ENCODE measurements around the gene POU3F1. TPM values are rescaled to one million over a fixed set of nuclear protein-coding genes. Genes with fewer than 3 reads are reported as not detected.
A peak's percentile ranks its signal among the peaks of the same experiment; 100 is the strongest.

The POU3F1 gene
- total and polyA plus RNA-seq, 2 donors (not counting 1 experiment from before 2014, with no cell fraction given), result 0.63 to 3.8 TPM

DNA sequence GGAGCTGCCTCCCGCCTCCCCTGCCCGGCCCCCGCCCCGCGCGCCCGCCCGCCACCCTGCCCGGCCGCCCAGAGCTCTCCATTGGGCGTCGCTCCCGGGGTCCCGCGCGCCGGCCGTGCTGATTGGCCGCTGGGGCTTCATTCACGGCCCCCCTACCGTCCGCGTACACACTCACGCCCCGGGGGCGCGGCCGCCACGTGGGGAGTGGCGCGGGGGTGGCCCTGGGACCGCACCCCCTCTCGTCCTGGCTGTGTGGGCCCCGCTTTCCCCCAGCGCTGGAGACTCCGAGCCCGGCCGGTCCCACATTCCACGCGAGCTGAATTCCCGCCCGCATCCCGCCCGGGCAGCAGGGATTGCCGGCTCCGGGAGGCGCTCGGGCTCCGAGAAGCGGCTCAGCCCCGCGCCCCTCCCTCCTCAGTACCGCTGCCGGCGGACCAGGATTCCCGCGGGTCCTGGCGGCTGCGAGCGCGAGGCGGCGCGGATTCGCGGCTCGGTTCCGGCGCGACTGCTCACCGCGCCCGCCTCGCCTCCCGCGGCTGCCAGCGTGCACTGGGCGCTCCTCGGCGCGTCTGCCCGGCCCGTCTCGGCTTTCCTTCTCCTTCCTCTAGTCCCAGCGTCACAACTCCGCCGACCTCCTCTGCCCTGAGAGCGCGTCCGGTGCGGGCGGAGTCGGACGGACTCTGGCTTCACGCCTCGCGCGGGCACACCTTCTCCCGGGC lies 450 bp upstream of the POU3F1 start:
- WGBS (ENCODE audit: insufficient coverage), result under 1% methylated on average over 98 of the region's 99 CpGs
- H3K27me3 ChIP-seq (replicated peaks in 1 of 4; ENCODE audit: control extremely low read depth in 1 of 4, control insufficient read depth in 3 of 4, insufficient read depth in 4 of 4, low read length in 3 of 4), result peaks cover 0 to 44% (median 30%) of the 10 kb centered on the region in 4 experiments
- intact Hi-C loops (cut with micrococcal nuclease), result loop anchor here (2.0 to 5.0 kb wide), 4 partner anchors 34 to 1445 kb away; partner anchors contain the start of genes BMP8A and UTP11
- no peak overlapping the region for H3K27ac ChIP-seq (ENCODE audit: low read length in 2 of 2)
- DNase-seq (peak; percentile 86), ATAC-seq (ENCODE audit: low read depth) (peak; percentile 89)
- H4K20me1 ChIP-seq (ENCODE audit: control insufficient read depth, insufficient read depth, low read length, poor library complexity, severe bottlenecking), result no peaks in the 10 kb centered on the region
- H3K4me3 Mint-ChIP-seq, result peak overlapping the region; percentile 90
- H3K27me3 Mint-ChIP-seq, result peaks cover 24% of the 10 kb centered on the region
- peaks cover 0 to 19% (median 0%) of the 10 kb centered on the region in 3 donors for H3K9me3 ChIP-seq (ENCODE audit: control extremely low read depth in 1 of 3, control insufficient read depth in 2 of 3, insufficient read depth in 1 of 3, low read length in 2 of 3)
- H3K4me2 ChIP-seq (replicated peaks; ENCODE audit: low read depth, low read length, poor library complexity, severe bottlenecking), result peak overlapping the region; percentile 97
- H3K27ac Mint-ChIP-seq, result peak overlapping the region; percentile 53
- H3K4me1 Mint-ChIP-seq, result peaks cover 22% of the 10 kb centered on the region
- no peaks in the 10 kb centered on the region for H3K79me2 ChIP-seq (ENCODE audit: control insufficient read depth, insufficient read depth, low read length)
- no peaks in the 10 kb centered on the region for H3K36me3 ChIP-seq (replicated peaks in 1 of 2; ENCODE audit: control extremely low read depth in 1 of 2, control insufficient read depth in 1 of 2, extremely low read depth in 1 of 2, insufficient read depth in 2 of 2, low read length in 1 of 2)
- H3K9me3 Mint-ChIP-seq (ENCODE audit: insufficient read depth), result no peaks in the 10 kb centered on the region
- TF ChIP-seq, protein P1, sequence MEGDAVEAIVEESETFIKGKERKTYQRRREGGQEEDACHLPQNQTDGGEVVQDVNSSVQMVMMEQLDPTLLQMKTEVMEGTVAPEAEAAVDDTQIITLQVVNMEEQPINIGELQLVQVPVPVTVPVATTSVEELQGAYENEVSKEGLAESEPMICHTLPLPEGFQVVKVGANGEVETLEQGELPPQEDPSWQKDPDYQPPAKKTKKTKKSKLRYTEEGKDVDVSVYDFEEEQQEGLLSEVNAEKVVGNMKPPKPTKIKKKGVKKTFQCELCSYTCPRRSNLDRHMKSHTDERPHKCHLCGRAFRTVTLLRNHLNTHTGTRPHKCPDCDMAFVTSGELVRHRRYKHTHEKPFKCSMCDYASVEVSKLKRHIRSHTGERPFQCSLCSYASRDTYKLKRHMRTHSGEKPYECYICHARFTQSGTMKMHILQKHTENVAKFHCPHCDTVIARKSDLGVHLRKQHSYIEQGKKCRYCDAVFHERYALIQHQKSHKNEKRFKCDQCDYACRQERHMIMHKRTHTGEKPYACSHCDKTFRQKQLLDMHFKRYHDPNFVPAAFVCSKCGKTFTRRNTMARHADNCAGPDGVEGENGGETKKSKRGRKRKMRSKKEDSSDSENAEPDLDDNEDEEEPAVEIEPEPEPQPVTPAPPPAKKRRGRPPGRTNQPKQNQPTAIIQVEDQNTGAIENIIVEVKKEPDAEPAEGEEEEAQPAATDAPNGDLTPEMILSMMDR (IDR thresholded peaks at IDR 0.05), result no peak
- no peak for TF ChIP-seq EZH2 (IDR thresholded peaks at IDR 0.05; ENCODE audit: borderline replicate concordance, insufficient read depth, low read depth, low read length, poor library complexity, severe bottlenecking)
- H2AFZ ChIP-seq (ENCODE audit: insufficient read depth, low read depth, low read length, poor library complexity, severe bottlenecking), result peak overlapping the region; percentile 79
- CTCF ChIA-PET, result interaction anchor here (1.0 to 1.3 kb wide), 5 partner anchors 10 to 463 kb away, joined by 3 read pairs; no protein-coding TSS in a partner anchor
- H3K9ac ChIP-seq (ENCODE audit: low read length), result peak overlapping the region; percentile 64
- H3K4me1 ChIP-seq (ENCODE audit: control insufficient read depth in 2 of 2, insufficient read depth in 2 of 2, low read length in 2 of 2), result peaks cover 24% of the 10 kb centered on the region in 2 donors
- POLR2A ChIA-PET, result interaction anchor here (0.7 kb wide), 1 partner anchor 429 kb away, joined by 5 read pairs; no protein-coding TSS in a partner anchor
- peak overlapping the region in 4 of 5 experiments; percentile 43 to 68 (median 60) for H3K4me3 ChIP-seq (ENCODE audit: control extremely low read depth in 1 of 5, extremely low read depth in 1 of 5, insufficient read depth in 1 of 5, low read depth in 2 of 5, low read length in 4 of 5)

Data from B cell (primary cell).